ENCODE results near the gene PARL.

DNA sequence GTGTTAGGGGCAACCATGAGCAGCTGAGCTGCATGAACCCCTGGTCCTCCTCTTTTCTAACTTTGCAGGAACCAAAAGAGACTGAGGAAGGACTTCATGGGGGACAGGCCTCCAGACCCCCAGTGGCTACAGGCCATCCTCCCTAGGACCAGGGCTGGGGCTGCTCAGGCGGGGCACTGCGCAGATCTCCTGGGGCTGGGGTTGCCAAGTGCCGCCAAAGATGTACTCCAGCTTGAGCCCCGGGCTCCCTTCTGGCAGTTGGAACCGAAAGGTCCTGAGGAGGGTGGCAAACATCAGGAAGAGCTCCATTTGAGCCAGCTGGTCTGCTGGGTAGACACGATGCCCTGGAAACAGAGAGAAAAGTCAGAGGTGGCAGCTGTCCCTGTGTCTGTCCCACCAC is 11.1 kb upstream of the PARL start:
- TF ChIP-seq, protein P1, sequence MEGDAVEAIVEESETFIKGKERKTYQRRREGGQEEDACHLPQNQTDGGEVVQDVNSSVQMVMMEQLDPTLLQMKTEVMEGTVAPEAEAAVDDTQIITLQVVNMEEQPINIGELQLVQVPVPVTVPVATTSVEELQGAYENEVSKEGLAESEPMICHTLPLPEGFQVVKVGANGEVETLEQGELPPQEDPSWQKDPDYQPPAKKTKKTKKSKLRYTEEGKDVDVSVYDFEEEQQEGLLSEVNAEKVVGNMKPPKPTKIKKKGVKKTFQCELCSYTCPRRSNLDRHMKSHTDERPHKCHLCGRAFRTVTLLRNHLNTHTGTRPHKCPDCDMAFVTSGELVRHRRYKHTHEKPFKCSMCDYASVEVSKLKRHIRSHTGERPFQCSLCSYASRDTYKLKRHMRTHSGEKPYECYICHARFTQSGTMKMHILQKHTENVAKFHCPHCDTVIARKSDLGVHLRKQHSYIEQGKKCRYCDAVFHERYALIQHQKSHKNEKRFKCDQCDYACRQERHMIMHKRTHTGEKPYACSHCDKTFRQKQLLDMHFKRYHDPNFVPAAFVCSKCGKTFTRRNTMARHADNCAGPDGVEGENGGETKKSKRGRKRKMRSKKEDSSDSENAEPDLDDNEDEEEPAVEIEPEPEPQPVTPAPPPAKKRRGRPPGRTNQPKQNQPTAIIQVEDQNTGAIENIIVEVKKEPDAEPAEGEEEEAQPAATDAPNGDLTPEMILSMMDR (IDR thresholded peaks at IDR 0.05) = no peak
- TF ChIP-seq POLR2A (IDR thresholded peaks at IDR 0.05) = no peak

Data from heart left ventricle (tissue), 13 donors.